Femur (tissue), 1 donor: Measurements from ENCODE around the gene TMED5.
"Not testable (repeated sequence)": the region's sequence is repeated elsewhere in the genome, so short reads cannot be mapped to it uniquely, and the experiment has no call there.

Experiments used
- DNase-seq: peaks from one replicate; pipeline ENCODE4 v3.0.0-alpha.2; 2017

TMED5 gene

DNA sequence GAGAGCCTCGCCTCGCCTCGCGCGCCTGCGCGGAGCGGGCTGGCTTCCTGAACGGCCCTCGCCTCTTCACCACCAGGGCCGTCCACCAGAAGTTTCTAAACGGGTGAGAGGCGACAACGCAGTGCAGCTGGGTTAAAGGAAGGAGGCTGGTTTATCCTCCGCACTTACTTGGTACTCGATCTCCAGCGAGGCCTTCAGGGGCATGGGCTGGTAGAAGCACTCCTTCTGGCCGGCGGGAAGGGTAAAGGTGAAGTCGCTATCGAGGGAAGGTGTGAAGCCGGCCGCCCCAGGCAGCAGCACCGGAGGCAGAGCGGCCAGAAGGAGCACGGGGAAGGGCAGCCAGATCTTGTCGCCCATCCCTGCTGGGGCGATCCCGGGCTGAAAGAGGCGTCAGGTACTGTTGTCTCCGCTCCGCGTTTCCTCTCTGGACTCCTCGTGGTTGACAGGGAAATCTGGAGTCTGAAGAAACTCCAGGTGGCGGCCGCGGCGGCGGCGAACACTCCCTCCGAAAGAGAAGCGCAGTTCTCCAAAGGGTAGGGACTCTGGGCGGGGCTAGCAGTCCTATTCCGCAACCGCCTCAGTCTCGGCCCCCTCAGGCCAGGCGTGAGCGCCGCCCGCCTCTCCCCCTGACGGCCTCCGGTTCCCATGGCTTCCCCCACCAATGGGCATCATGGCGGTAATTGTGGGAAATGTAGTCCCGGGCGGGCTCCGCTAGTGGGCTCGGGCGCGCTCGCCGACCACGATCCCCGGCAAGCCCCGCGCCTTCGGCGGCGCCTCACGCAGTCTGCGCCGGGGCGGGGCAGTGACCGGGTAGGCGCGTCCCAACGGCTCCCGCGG is at the start of gene TMED5:
Gene TMED5 (minus strand): TSS at position 528 of the 837 bp plus-strand sequence. CDS start 171 bp downstream, at position 357.
- DNase-seq, result peak; percentile 99

GRCh38 chr1:93223023-93223675 is 42.9 kb upstream of the TMED5 start:
- DNase-seq, result no peak

DNA sequence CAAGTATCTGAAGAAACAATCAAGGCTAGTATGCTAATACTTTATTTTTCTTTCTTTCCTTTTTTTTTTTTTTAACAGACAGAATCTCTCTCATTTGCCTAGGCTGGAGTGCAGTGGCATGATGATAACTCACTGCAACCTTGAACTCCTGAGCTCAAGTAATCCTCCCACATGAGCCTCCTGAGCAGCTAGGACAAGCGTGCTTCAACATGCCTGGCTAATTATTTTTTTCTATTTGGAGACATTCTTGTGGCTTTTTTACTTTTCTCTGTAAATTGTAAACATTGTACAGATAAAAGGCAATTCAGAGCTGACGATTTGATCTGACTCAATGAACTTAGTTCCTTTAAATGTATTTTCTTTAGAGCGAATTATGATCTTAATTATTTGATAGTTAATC is 41.7 kb upstream of the TMED5 start:
- no peak for DNase-seq

DNA sequence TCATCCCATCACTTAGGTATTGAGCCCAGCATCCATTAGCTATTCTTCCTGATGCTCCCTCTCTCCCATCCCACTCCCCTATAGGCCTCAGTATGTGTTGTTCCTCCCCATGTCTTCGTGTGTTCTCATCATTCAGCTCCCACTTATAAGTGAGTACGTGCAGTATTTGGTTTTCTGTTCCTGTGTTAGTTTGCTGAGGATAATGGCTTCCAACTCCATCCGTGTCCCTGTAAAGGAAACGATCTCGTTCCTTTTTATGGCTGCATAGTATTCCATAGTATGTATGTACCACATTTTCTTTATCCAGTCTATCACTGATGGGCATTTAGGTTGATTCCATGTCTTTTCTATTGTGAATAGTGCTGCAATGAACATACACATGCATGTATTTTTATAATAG is 40.5 kb upstream of the TMED5 start:
- DNase-seq, result not testable (repeated sequence)

GRCh38 chr1:93219443-93219842 is 39.2 kb upstream of the TMED5 start:
- DNase-seq, result no peak

- no peak for DNase-seq
Observed at GRCh38 chr1:93215322-93215721, 35.1 kb upstream of the TMED5 start.

GRCh38 chr1:93207211-93207610 is 27.0 kb upstream of the TMED5 start:
- no peak for DNase-seq

DNA sequence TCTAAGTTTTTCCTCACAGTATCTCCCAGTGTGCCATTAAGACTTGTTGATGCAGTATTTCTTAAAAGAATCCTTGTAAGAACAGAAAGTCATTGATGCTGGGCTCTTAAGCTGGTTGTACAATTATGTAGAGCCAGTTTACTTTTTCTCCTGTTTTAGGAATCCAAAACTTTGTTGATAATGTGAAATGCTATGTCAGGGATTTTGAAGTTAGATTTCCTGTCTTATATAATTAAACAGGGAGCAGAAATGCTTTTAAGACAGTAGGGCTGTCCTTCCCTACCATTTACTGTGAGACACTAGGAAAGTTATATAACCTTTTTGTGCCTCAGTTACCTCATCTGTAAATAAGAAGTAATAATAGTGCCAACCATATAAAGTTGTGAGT is 26.3 kb upstream of the TMED5 start:
- no peak for DNase-seq

GRCh38 chr1:93205892-93206566 is 25.8 kb upstream of the TMED5 start:
- no peak for DNase-seq

- DNase-seq, result no peak
Observed at GRCh38 chr1:93200714-93201113, 20.5 kb upstream of the TMED5 start.

- no peak for DNase-seq
Observed at GRCh38 chr1:93200086-93200620, 19.9 kb upstream of the TMED5 start.

- DNase-seq, result no peak
Observed at GRCh38 chr1:93199150-93199549, 18.9 kb upstream of the TMED5 start.

GRCh38 chr1:93196591-93196990 is 16.4 kb upstream of the TMED5 start:
- no peak for DNase-seq

- no peak for DNase-seq
Observed at GRCh38 chr1:93194231-93194990, 14.2 kb upstream of the TMED5 start.

GRCh38 chr1:93190432-93190831 is 10.2 kb upstream of the TMED5 start:
- DNase-seq, result no peak

DNA sequence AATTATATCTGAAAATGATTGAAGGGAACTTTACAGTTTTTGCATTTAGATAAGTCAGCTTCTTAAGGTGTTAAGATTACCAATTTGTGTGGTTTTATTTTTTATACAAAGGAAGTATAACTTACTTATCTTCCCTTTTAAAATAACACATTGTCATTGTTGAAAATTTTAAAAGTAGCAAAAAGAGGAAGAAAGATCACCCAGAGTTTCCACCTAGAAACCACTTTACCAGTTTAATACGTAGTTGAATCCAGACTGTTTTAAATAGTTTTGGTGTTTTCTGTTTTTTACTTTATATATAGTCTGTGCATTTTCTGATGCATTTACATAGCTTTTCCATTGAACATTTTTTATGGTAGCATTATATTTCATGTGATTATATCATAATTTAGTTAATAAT is 6.5 kb upstream of the TMED5 start:
- DNase-seq, result no peak

DNA sequence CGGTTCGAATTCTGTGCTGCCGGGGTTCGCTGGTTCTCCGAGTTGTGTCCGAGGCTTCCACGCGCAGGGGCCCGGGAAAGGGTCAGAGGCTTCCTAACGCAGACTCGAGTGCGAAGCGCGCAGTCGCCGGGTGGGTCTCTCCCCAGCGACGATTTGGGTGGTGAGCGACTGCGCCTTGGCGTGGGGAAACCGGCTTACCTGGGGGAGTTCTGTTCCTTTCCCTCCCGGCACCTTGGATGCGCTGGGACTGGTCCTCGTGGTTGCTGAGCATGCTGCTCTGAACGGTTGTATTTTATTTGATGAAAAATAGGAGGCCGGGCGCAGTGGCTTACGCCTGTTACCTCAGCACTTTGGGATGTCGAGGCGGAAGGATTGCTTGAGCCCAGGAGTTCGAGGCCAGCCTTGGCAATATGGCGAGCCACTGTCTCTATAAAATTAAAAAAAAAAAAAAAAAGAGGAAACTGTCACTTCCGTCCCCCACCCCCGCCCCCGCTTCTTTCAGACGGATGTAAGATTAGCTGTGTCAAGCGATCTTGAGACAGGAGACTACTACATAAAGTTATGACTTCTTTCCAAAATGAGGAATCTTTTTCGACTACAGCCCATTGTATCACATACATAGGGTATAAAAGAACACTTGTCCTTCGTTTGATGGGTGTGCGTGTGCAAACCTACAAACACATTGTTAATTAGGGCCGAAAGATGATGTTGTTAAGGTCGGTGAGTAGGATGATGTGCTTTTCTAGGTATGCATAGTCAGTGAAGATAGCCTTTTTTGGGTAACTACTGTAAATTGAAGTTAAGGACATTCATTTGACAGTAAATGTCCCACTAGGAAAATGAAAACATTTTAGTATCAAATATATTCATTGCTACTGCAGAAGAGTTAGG is 755 bp upstream of the TMED5 start, which contains the start of gene CCDC18:
Gene CCDC18 (plus strand): TSS at position 2 of the 891 bp plus-strand sequence. CDS start 2,638 bp downstream, outside the sequence.
- DNase-seq, result no peak

DNA sequence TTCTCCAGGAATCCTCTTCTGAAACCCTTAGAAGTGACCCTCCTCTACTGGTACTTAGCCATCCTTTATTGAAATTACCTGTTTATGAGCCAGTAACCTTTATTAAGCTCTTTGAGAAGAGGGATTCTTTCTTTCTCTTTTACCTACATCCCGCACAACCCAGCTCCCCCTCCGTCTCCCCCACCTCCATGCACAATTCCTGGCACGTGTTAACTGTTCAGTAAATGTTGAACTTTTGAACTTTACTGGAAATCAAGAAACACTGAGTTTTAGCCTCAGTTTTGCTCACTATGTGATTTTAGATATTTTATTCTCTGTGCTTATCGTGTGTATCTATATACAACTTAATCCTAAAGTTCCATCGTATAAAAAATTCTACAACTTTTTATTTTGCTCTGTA is 1.8 kb downstream of the TMED5 start:
- DNase-seq, result peak; percentile 24

- no peak for DNase-seq
Observed at GRCh38 chr1:93177991-93178390, 2.2 kb downstream of the TMED5 start.

DNA sequence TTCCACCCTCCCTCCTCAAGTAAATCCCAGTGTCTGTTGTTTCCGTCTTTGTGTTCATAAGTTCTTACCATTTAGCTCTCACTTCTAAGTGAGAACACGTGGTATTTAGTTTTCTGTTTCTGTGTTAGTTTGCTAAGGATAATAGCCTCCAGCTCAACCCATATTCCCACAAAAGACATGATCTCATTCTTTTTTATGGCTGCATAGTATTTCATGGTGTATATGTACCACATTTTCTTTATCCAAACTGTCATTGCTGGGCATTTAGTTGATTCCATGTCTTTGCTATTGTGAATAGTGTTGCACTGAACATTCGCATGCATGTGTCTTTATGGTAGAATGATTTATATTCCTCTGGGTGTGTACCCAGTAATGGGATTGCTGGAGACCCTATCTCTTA is 5.6 kb downstream of the TMED5 start:
- DNase-seq, result not testable (repeated sequence)

DNA sequence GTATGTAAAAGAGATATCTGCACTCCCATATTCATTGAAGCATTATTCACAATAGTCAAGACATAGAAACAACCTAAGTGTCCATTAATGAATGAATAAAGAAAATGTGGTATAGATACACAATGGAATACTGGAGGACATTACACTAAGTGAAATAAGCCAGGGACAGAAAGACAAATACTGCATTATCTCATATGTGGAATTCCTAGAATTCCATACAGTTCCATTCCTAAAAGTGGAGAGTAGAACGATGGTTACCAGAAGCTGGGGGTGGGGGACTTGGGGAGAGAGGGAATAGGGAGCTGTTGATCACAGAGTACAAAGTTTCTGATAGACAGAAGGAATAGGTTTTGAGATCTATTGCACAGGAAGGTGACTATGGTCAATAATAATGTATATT is 7.4 kb downstream of the TMED5 start:
- no peak for DNase-seq
